ENCODE data around the gene CMTM8.

CMTM8 gene

GRCh38 chr3:32403663-32404062 lies 165.2 kb downstream of the CMTM8 start:
- TF ChIP-seq SIN3A (IDR thresholded peaks at IDR 0.05; ENCODE audit: borderline replicate concordance, insufficient read depth, low read length) (no peak), FOXP2 (optimal IDR thresholded peaks at IDR 0.05; ENCODE audit: borderline replicate concordance, extremely low read depth, extremely low read length, insufficient read depth) (no peak), POLR2AphosphoS5 (IDR thresholded peaks at IDR 0.05; ENCODE audit: low read depth, low read length) (no peak), REST (IDR thresholded peaks at IDR 0.05; ENCODE audit: insufficient read depth in 1 of 2, low read depth in 2 of 2, low read length in 2 of 2) (no peak), TAF1 (IDR thresholded peaks at IDR 0.05; ENCODE audit: borderline replicate concordance, insufficient read depth, low read length) (no peak)

- TF ChIP-seq POLR2AphosphoS5 (IDR thresholded peaks at IDR 0.05; ENCODE audit: low read depth, low read length): no peak
- no peak for TF ChIP-seq SIN3A (IDR thresholded peaks at IDR 0.05; ENCODE audit: borderline replicate concordance, insufficient read depth, low read length)
- no peak for TF ChIP-seq FOXP2 (optimal IDR thresholded peaks at IDR 0.05; ENCODE audit: borderline replicate concordance, extremely low read depth, extremely low read length, insufficient read depth)
Observed at GRCh38 chr3:32404714-32405113, 166.2 kb downstream of the CMTM8 start.

GRCh38 chr3:32405155-32405554 lies 166.7 kb downstream of the CMTM8 start:
- TF ChIP-seq POLR2AphosphoS5 (IDR thresholded peaks at IDR 0.05; ENCODE audit: low read depth, low read length): no peak
- no peak for TF ChIP-seq TAF1 (IDR thresholded peaks at IDR 0.05; ENCODE audit: borderline replicate concordance, insufficient read depth, low read length)
- TF ChIP-seq REST (IDR thresholded peaks at IDR 0.05; ENCODE audit: insufficient read depth in 1 of 2, low read depth in 2 of 2, low read length in 2 of 2): no peak
- no peak for TF ChIP-seq SIN3A (IDR thresholded peaks at IDR 0.05; ENCODE audit: borderline replicate concordance, insufficient read depth, low read length)
- TF ChIP-seq FOXP2 (optimal IDR thresholded peaks at IDR 0.05; ENCODE audit: borderline replicate concordance, extremely low read depth, extremely low read length, insufficient read depth): no peak

- no peak for TF ChIP-seq FOXP2 (optimal IDR thresholded peaks at IDR 0.05; ENCODE audit: borderline replicate concordance, extremely low read depth, extremely low read length, insufficient read depth)
- no peak for TF ChIP-seq REST (IDR thresholded peaks at IDR 0.05; ENCODE audit: insufficient read depth in 1 of 2, low read depth in 2 of 2, low read length in 2 of 2)
- no peak for TF ChIP-seq SIN3A (IDR thresholded peaks at IDR 0.05; ENCODE audit: borderline replicate concordance, insufficient read depth, low read length)
- no peak for TF ChIP-seq POLR2AphosphoS5 (IDR thresholded peaks at IDR 0.05; ENCODE audit: low read depth, low read length)
- no peak for TF ChIP-seq TAF1 (IDR thresholded peaks at IDR 0.05; ENCODE audit: borderline replicate concordance, insufficient read depth, low read length)
Observed at GRCh38 chr3:32405711-32406323, 167.3 kb downstream of the CMTM8 start.

- TF ChIP-seq REST (IDR thresholded peaks at IDR 0.05; ENCODE audit: insufficient read depth in 1 of 2, low read depth in 2 of 2, low read length in 2 of 2): no peak
- no peak for TF ChIP-seq SIN3A (IDR thresholded peaks at IDR 0.05; ENCODE audit: borderline replicate concordance, insufficient read depth, low read length)
- TF ChIP-seq FOXP2 (optimal IDR thresholded peaks at IDR 0.05; ENCODE audit: borderline replicate concordance, extremely low read depth, extremely low read length, insufficient read depth): no peak
- TF ChIP-seq POLR2AphosphoS5 (IDR thresholded peaks at IDR 0.05; ENCODE audit: low read depth, low read length): no peak
- TF ChIP-seq TAF1 (IDR thresholded peaks at IDR 0.05; ENCODE audit: borderline replicate concordance, insufficient read depth, low read length): no peak
Observed at GRCh38 chr3:32406486-32407408, 168.3 kb downstream of the CMTM8 start.
